Esophagus muscularis mucosa (tissue), 4 donors: Measurements from ENCODE around the gene FOXK1. TPM values are rescaled to one million over a fixed set of nuclear protein-coding genes. Genes with fewer than 3 reads are reported as not detected.
"Not testable (repeated sequence)": the region's sequence is repeated elsewhere in the genome, so short reads cannot be mapped to it uniquely, and the experiment has no call there.

Source experiments
- DNase-seq: peaks from one replicate; pipeline ENCODE4 v3.0.0-alpha.2; 2017; ENCODE audit errors: extremely low spot score
- H3K27ac ChIP-seq, 4 donors: fragments of 200-600 bp; sonication (generic); replicated peaks in 1 of 4; 1 replicate in 3 of 4; 2 replicates in 1 of 4; pipeline ENCODE4 v1.5.1; 2016 to 2019; ENCODE audit warnings: mild to moderate bottlenecking in 1 of 4
- H3K27me3 ChIP-seq, 4 donors: fragments of 200-600 bp; sonication (generic); one replicate each; pipeline versions ENCODE4 v1.5.1 to v1.6.0; 2016 to 2019
- H3K36me3 ChIP-seq, 4 donors: fragments of 200-600 bp; sonication (generic); one replicate each; pipeline ENCODE4 v1.5.1; 2016 to 2019
- H3K4me1 ChIP-seq, 4 donors: fragments of 200-600 bp; sonication (generic); one replicate each; pipeline ENCODE4 v1.5.1; 2016 to 2019
- H3K4me3 ChIP-seq, 4 donors: fragments of 200-600 bp; sonication (generic); 1 replicate in 2 of 4; 2 replicates in 2 of 4; pipeline ENCODE4 v1.5.1; 2016 to 2019; ENCODE audit warnings: mild to moderate bottlenecking in 4 of 4, moderate library complexity in 1 of 4
- H3K9me3 ChIP-seq, 4 donors: fragments of 200-600 bp; sonication (generic); 1 replicate in 3 of 4; 2 replicates in 1 of 4; pipeline ENCODE4 v1.5.1; 2016 to 2019
- CTCF ChIP-seq, 3 experiments: fragments of 200-600 bp in 2 of 3; fragments of 450-650 bp in 1 of 3; sonication (generic) in 2 of 3; IDR thresholded peaks; one replicate each; pipeline ENCODE4 v1.5.1; 2017 to 2019; ENCODE audit warnings: antibody characterized with exemption in 3 of 3, mild to moderate bottlenecking in 2 of 3, moderate library complexity in 1 of 3
- EP300 ChIP-seq: sonication (generic); formaldehyde crosslinking; IDR thresholded peaks from one replicate; pipeline ENCODE4 v1.6.1; 2017; ENCODE audit warnings: antibody characterized with exemption
- POLR2A ChIP-seq: fragments of 450-650 bp; IDR thresholded peaks from one replicate; pipeline ENCODE4 v1.6.1; 2017; ENCODE audit warnings: antibody characterized with exemption, moderate library complexity, mild to moderate bottlenecking, low read depth
- POLR2AphosphoS5 ChIP-seq, 2 donors: sonication (generic); formaldehyde crosslinking; IDR thresholded peaks; one replicate each; pipeline ENCODE4 v1.6.1; 2017; ENCODE audit warnings: antibody characterized with exemption in 2 of 2
- WGBS: methylation state at CpG from one replicate; pipeline ENCODE4 v1.1.5; 2018; 5-methylcytosine and 5-hydroxymethylcytosine counted together
- intact Hi-C: fragments of 100-400 bp; cut with DNase I; formaldehyde crosslinking; loops from one replicate; pipeline ENCODE4 v1.15.1; 2023
- total RNA-seq, 4 donors: library from RNA; depleted of rRNA; stranded (reverse); fragments of >200 nt; gene quantifications; one replicate each; pipeline versions ENCODE4 v1.1.0 to v1.2.1, GENCODE V29; 2016

FOXK1 gene
- total RNA-seq, 4 donors from 2014 or later = 23.4 to 46.1 (median 36.3) TPM

GRCh38 chr7:4683884-4684565 is 1.9 kb downstream of the FOXK1 start:
- no peak for DNase-seq
- H3K4me1 ChIP-seq = peaks cover 31 to 66% (median 61%) of the 10 kb centered on the region in 4 donors
- no peaks in the 10 kb centered on the region for H3K9me3 ChIP-seq
- no peak for TF ChIP-seq EP300
- TF ChIP-seq POLR2AphosphoS5 (IDR thresholded peaks at IDR 0.05) = peak; percentile 34 to 63
- TF ChIP-seq CTCF (IDR thresholded peaks at IDR 0.05) = peak in 1 of 3 experiments; percentile 16
- H3K36me3 ChIP-seq = no peaks in the 10 kb centered on the region
- H3K4me3 ChIP-seq = peak overlapping the region; percentile 74 to 97 (median 90)
- H3K27ac ChIP-seq = peak overlapping the region; percentile 94 to 95 (median 94)
- H3K27me3 ChIP-seq = no peaks in the 10 kb centered on the region
- intact Hi-C loops = loop anchor here (2.0 kb wide), 2 partner anchors 61 to 69 kb away; no protein-coding TSS in a partner anchor
- WGBS = 5% methylated on average over 16 of the region's 16 CpGs

GRCh38 chr7:4684846-4685245 is 2.8 kb downstream of the FOXK1 start:
- no peak for DNase-seq
- Histone ChIP-seq H3K4me1 (peaks cover 38 to 75% (median 69%) of the 10 kb centered on the region in 4 donors), H3K27me3 (no peaks in the 10 kb centered on the region), H3K4me3 (peak overlapping the region; percentile 74 to 97 (median 90)), H3K27ac (peak overlapping the region; percentile 94 to 95 (median 94)), H3K36me3 (no peaks in the 10 kb centered on the region), H3K9me3 (no peaks in the 10 kb centered on the region)
- WGBS = 40% methylated on average over 9 of the region's 9 CpGs
- intact Hi-C loops = no loop called here
- TF ChIP-seq POLR2AphosphoS5 (IDR thresholded peaks at IDR 0.05) (no peak), CTCF (IDR thresholded peaks at IDR 0.05) (no peak), EP300 (no peak)

DNA sequence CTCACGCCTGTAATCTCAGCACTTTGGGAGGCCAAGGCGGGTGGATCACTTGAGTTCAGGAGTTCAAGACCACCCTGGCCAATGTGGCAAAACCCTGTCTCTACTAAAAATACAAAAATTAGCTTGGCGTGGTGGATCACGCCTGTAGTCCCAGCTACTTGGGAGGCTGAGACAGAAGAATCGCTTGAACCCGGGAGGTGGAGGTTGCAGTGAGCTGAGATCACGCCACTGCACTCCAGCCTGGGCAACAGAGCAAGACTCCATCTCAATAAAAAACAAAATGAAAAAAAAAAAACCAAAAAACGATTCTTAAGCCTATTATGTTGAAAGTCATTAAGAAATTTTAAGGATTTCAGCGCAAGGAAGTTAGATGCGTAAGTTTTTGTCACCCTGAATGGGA is 3.6 kb downstream of the FOXK1 start:
- H3K9me3 ChIP-seq, H3K27me3 ChIP-seq, DNase-seq, H3K4me3 ChIP-seq, H3K36me3 ChIP-seq, intact Hi-C loops: not testable (repeated sequence)
- WGBS = 89% methylated on average over 10 of the region's 10 CpGs
- H3K4me1 ChIP-seq = peaks cover 46 to 83% (median 77%) of the 10 kb centered on the region in 4 donors
- H3K27ac ChIP-seq = peak overlapping the region; percentile 94 to 95 (median 94)

GRCh38 chr7:4687956-4688355 is 5.9 kb downstream of the FOXK1 start:
- H3K9me3 ChIP-seq = no peaks in the 10 kb centered on the region
- TF ChIP-seq POLR2A (no peak), POLR2AphosphoS5 (IDR thresholded peaks at IDR 0.05) (no peak), EP300 (no peak), CTCF (IDR thresholded peaks at IDR 0.05) (no peak)
- no peaks in the 10 kb centered on the region for H3K27me3 ChIP-seq
- intact Hi-C loops = no loop called here
- 82% methylated on average over 3 of the region's 3 CpGs for WGBS
- H3K4me3 ChIP-seq = no peak overlapping the region
- peak overlapping the region in 1 of 4 donors; percentile 94 for H3K27ac ChIP-seq
- no peaks in the 10 kb centered on the region for H3K36me3 ChIP-seq
- peaks cover 65 to 99% (median 95%) of the 10 kb centered on the region in 4 donors for H3K4me1 ChIP-seq
- DNase-seq = no peak

DNA sequence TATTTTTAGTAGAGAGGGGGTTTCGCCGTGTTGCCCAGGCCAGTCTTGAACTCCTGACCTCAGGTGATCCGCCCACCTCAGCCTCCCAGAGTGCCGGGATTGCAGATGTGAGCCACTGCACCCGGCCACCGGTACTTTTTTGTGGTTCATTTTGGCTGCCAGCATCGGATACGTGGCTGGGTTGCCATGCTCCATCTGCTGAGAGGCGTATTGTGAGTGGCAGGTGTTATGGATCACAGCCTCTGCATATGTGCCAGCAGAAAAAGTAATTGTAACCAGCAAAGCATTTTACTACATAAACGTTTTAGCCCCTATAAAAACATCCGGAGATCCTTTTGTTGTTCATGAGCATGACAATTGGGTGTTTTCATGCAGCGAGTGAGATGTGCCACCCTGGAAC is 7.1 kb downstream of the FOXK1 start:
- TF ChIP-seq POLR2A (no peak), CTCF (IDR thresholded peaks at IDR 0.05) (no peak), POLR2AphosphoS5 (IDR thresholded peaks at IDR 0.05) (no peak), EP300 (no peak)
- Histone ChIP-seq H3K36me3 (no peaks in the 10 kb centered on the region), H3K27me3 (no peaks in the 10 kb centered on the region), H3K4me3 (no peak overlapping the region), H3K4me1 (peaks cover 72 to 100% (median 98%) of the 10 kb centered on the region in 4 donors), H3K27ac (peak overlapping the region in 1 of 4 donors; percentile 15), H3K9me3 (no peaks in the 10 kb centered on the region)
- 66% methylated on average over 12 of the region's 12 CpGs for WGBS
- intact Hi-C loops = no loop called here
- DNase-seq = no peak
